Measurements from ENCODE around the gene HYPK.
A peak's percentile ranks its signal among the peaks of the same experiment; 100 is the strongest.

DNA sequence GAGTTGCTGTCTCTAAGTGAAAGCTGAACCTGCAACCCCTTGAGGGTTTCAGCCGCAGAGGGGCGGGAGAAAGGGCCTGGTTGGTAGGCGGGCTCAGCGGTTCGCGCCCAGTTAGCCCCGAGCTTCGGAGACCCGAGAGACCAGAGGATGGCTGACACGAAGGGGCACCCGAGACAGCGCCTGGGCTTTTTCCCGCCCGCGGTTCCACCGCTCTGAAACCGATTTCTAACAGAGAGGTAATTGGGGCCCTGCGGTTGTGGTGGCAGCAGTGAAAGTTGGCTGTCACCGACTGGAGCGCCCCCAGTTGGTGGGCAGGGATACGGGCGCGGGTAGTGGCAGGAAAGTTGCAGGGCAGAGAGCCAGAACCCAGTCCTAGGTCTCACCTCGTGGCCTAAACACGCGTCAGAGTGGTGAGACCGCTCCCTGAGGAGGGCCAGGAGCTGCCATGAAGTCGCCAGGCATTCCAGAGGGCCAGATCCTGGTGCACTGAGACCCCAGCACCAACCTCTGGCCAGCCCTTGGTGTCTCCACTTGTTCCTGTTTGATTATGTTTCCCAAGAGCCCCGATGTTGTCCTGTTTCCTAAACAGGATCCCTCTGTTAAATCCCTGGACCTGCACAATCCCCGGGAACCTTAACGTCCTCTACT is 23.0 kb upstream of the HYPK start:
- TF ChIP-seq CTCF (IDR thresholded peaks at IDR 0.05) (peak; percentile 54 to 86 (median 82)), POLR2A (IDR thresholded peaks at IDR 0.05) (no peak), EP300 (IDR thresholded peaks at IDR 0.05) (no peak), POLR2AphosphoS5 (IDR thresholded peaks at IDR 0.05) (peak; percentile 55)

All from gastroesophageal sphincter (tissue), 3 donors.